GM23338 (cell line): ENCODE results near the gene TAF13. TPM values are rescaled to one million over a fixed set of nuclear protein-coding genes. Genes with fewer than 3 reads are reported as not detected.

ENCODE experiments used
- ATAC-seq: fragments of 200-7000 bp; cut with Tn5 transposase; 3 replicates; pipeline ENCODE4 v1.9.1; 2020
- DNase-seq: peaks from one replicate; pipeline ENCODE4 v3.0.0-alpha.2; 2015; ENCODE audit warnings: low spot score
- H2AFZ ChIP-seq: fragments of 200-600 bp; sonication (generic); 2 replicates; pipeline ENCODE4 v1.8.0; 2016; ENCODE audit warnings: antibody characterized with exemption, mild to moderate bottlenecking, moderate library complexity
- H3F3A ChIP-seq: fragments of 200-600 bp; sonication (generic); replicated peaks from 2 replicates; pipeline ENCODE4 v1.8.0; 2017; ENCODE audit warnings: antibody characterized with exemption, mixed run types, low read depth
- H3K27ac ChIP-seq: fragments of 200-600 bp; sonication (generic); 2 replicates; pipeline ENCODE4 v1.6.1; 2016; ENCODE audit warnings: low read depth
- H3K27me3 ChIP-seq: fragments of 200-600 bp; sonication (generic); 2 replicates; pipeline ENCODE4 v1.8.0; 2016; ENCODE audit warnings: mild to moderate bottlenecking, mixed run types, moderate library complexity; ENCODE audit not compliant: insufficient read depth
- H3K36me3 ChIP-seq: fragments of 200-600 bp; sonication (generic); 2 replicates; pipeline ENCODE4 v1.8.0; 2016; ENCODE audit warnings: mild to moderate bottlenecking; ENCODE audit not compliant: insufficient read depth
- H3K4me1 ChIP-seq: fragments of 200-600 bp; sonication (generic); 2 replicates; pipeline ENCODE4 v1.8.0; 2016; ENCODE audit warnings: mild to moderate bottlenecking, moderate library complexity; ENCODE audit not compliant: insufficient read depth
- H3K4me2 ChIP-seq: fragments of 200-600 bp; sonication (generic); 2 replicates; pipeline ENCODE4 v1.7.1; 2017; ENCODE audit warnings: mixed run types
- H3K4me3 ChIP-seq: fragments of 200-600 bp; sonication (generic); 2 replicates; pipeline ENCODE4 v1.6.1; 2016; ENCODE audit warnings: mixed run types
- H3K79me2 ChIP-seq: fragments of 200-600 bp; sonication (generic); replicated peaks from 2 replicates; pipeline ENCODE4 v1.8.0; 2017; ENCODE audit warnings: mild to moderate bottlenecking; ENCODE audit not compliant: insufficient read depth
- H3K9me2 ChIP-seq: fragments of 200-600 bp; sonication (generic); 2 replicates; pipeline ENCODE4 v1.8.0; 2017; ENCODE audit not compliant: insufficient read depth
- H4K20me1 ChIP-seq: fragments of 200-600 bp; sonication (generic); replicated peaks from 2 replicates; pipeline ENCODE4 v1.8.0; 2017; ENCODE audit warnings: mild to moderate bottlenecking; ENCODE audit not compliant: insufficient read depth
- H3K27ac Mint-ChIP-seq: 2 replicates; pipeline ENCODE4 v1.8.0; 2020; ENCODE audit warnings: inconsistent platforms, mild to moderate bottlenecking, moderate library complexity, mixed read lengths
- H3K27me3 Mint-ChIP-seq: 3 replicates; pipeline ENCODE4 v1.8.0; 2022; ENCODE audit warnings: low read depth, mild to moderate bottlenecking, moderate library complexity, mixed read lengths, inconsistent platforms; ENCODE audit not compliant: insufficient read depth, poor library complexity
- H3K36me3 Mint-ChIP-seq: 3 replicates; pipeline ENCODE4 v1.8.0; 2021; ENCODE audit warnings: low read depth, mild to moderate bottlenecking, inconsistent platforms, moderate library complexity, mixed read lengths
- H3K4me1 Mint-ChIP-seq: 3 replicates; pipeline ENCODE4 v1.8.0; 2020; ENCODE audit warnings: mild to moderate bottlenecking, inconsistent platforms, mixed read lengths
- H3K4me3 Mint-ChIP-seq: 3 replicates; pipeline ENCODE4 v1.8.0; 2021; ENCODE audit warnings: moderate library complexity, mild to moderate bottlenecking, inconsistent platforms, mixed read lengths
- H3K9me3 Mint-ChIP-seq: 3 replicates; pipeline ENCODE4 v1.8.0; 2020; ENCODE audit warnings: moderate library complexity, mild to moderate bottlenecking, inconsistent platforms, mixed read lengths
- CTCF ChIP-seq, 2 experiments: fragments of 200-600 bp in 1 of 2; sonication (generic) in 1 of 2; conservative IDR thresholded peaks; 2 replicates each; pipeline versions ENCODE4 v1.5.1 to v1.6.1; 2016 to 2017; ENCODE audit warnings: antibody characterized with exemption in 2 of 2, low read depth in 2 of 2, mild to moderate bottlenecking in 2 of 2, moderate library complexity in 1 of 2
- ETS1 ChIP-seq: IDR thresholded peaks from 2 replicates; pipeline ENCODE4 v1.6.1; 2016; ENCODE audit warnings: antibody characterized with exemption
- EZH2phosphoT487 ChIP-seq: fragments of 200-600 bp; sonication (generic); IDR thresholded peaks from one replicate; pipeline ENCODE4 v1.8.1; 2018; ENCODE audit warnings: antibody characterized with exemption; ENCODE audit not compliant: unreplicated experiment
- NANOG ChIP-seq: IDR thresholded peaks from 2 replicates; pipeline ENCODE4 v1.6.1; 2016; ENCODE audit warnings: antibody characterized with exemption, borderline replicate concordance
- POLR2AphosphoS5 ChIP-seq: IDR thresholded peaks from 2 replicates; pipeline ENCODE4 v1.6.1; 2016; ENCODE audit warnings: antibody characterized with exemption, low read depth
- REST ChIP-seq: IDR thresholded peaks from one replicate; pipeline ENCODE4 v1.6.1; 2018; ENCODE audit warnings: antibody characterized with exemption; ENCODE audit not compliant: unreplicated experiment
- STAT1 ChIP-seq: IDR thresholded peaks from one replicate; pipeline ENCODE4 v1.6.1; 2016; ENCODE audit warnings: antibody characterized with exemption; ENCODE audit not compliant: unreplicated experiment
- ZNF114 ChIP-seq: fragments of 250-450 bp; sonication (Bioruptor Pico); IDR thresholded peaks from 2 replicates; pipeline ENCODE4 v1.5.0; 2020; ENCODE audit warnings: mild to moderate bottlenecking, moderate library complexity
- ZNF331 ChIP-seq: fragments of 250-450 bp; sonication (Bioruptor Pico); IDR thresholded peaks from 2 replicates; pipeline ENCODE4 v1.5.0; 2020; ENCODE audit warnings: low read depth, mild to moderate bottlenecking, moderate library complexity
- ZNF462 ChIP-seq: fragments of 250-450 bp; sonication (Bioruptor Pico); IDR thresholded peaks from 2 replicates; pipeline ENCODE4 v1.5.0; 2020; ENCODE audit warnings: mild to moderate bottlenecking, moderate library complexity
- polyA plus RNA-seq: library from polyadenylated mRNA; unstranded; fragments of >200 nt; fragmentation: Nextera tagmentation; extraction: Ambion mirVana; gene quantifications from 2 replicates; pipeline ENCODE4 v1.2.1, GENCODE V29; 2016
- total RNA-seq: library from RNA; depleted of rRNA; stranded (reverse); fragments of >200 nt; shearing (Covaris generic); gene quantifications from 2 replicates; pipeline ENCODE4 v1.2.3, GENCODE V29; 2014

Gene TAF13
- total and polyA plus RNA-seq, 2 experiments from 2014 or later = 43.7 to 55.8 TPM

GRCh38 chr1:109045595-109045994 lies 30.2 kb downstream of the TAF13 start:
- Histone ChIP-seq H3K27me3 (no peaks in the 10 kb centered on the region), H3K4me3 (no peak overlapping the region), H3F3A (peaks cover 6% of the 10 kb centered on the region; the same call in 1 of the 2 replicates), H4K20me1 (no peaks in the 10 kb centered on the region), H3K4me2 (no peak overlapping the region), H3K27ac (no peak overlapping the region), H3K36me3 (no peaks in the 10 kb centered on the region), H3K4me1 (peaks cover 1% of the 10 kb centered on the region; the same call in 1 of the 2 replicates), H3K79me2 (no peaks in the 10 kb centered on the region), H3K9me2 (no peaks in the 10 kb centered on the region), H2AFZ (no peak overlapping the region)
- Mint-ChIP-seq H3K36me3 (no peaks in the 10 kb centered on the region; the same call in 2 of the 3 replicates), H3K27ac (no peak overlapping the region), H3K27me3 (peaks cover 3% of the 10 kb centered on the region), H3K9me3 (no peaks in the 10 kb centered on the region), H3K4me3 (no peak overlapping the region), H3K4me1 (peaks cover 7% of the 10 kb centered on the region)
- TF ChIP-seq ZNF462 (CRISPR knock-in tag) (no peak), EZH2phosphoT487 (no peak), ZNF114 (CRISPR knock-in tag) (no peak), POLR2AphosphoS5 (no peak), ETS1 (no peak), ZNF331 (CRISPR knock-in tag) (no peak), REST (no peak), NANOG (no peak), STAT1 (no peak), CTCF (conservative IDR thresholded peaks at IDR 0.05; ENCODE audit: low read depth in 2 of 2) (no peak)
- ATAC-seq = no peak
- no peak for DNase-seq
